ENCODE results near the gene KLHDC8B. TPM values are rescaled to one million over a fixed set of nuclear protein-coding genes. Genes with fewer than 3 reads are reported as not detected.

The KLHDC8B gene
- total RNA-seq, 2 donors from 2014 or later = 1.3 to 3.1 TPM

GRCh38 chr3:49134471-49135265 lies 36.7 kb upstream of the KLHDC8B start:
- H3K27ac Mint-ChIP-seq = no peak overlapping the region
- DNase-seq (ENCODE audit: low spot score) = no peak
- H3K4me1 Mint-ChIP-seq (ENCODE audit: low read depth in 2 of 2) = no peaks in the 10 kb centered on the region
- no peak overlapping the region for H3K4me3 Mint-ChIP-seq
- ATAC-seq = no peak
- no peaks in the 10 kb centered on the region for H3K36me3 Mint-ChIP-seq
- H3K27me3 Mint-ChIP-seq = peaks cover 0 to 10% of the 10 kb centered on the region in 2 donors
- H3K9me3 Mint-ChIP-seq = no peaks in the 10 kb centered on the region

GRCh38 chr3:49135499-49135898 lies 35.9 kb upstream of the KLHDC8B start:
- DNase-seq (ENCODE audit: low spot score) (no peak), ATAC-seq (peak in 1 of 2 donors; percentile 22)
- no peaks in the 10 kb centered on the region for H3K36me3 Mint-ChIP-seq
- H3K27me3 Mint-ChIP-seq = peaks cover 0 to 13% of the 10 kb centered on the region in 2 donors
- no peak overlapping the region for H3K4me3 Mint-ChIP-seq
- no peaks in the 10 kb centered on the region for H3K4me1 Mint-ChIP-seq (ENCODE audit: low read depth in 2 of 2)
- H3K9me3 Mint-ChIP-seq = no peaks in the 10 kb centered on the region
- no peak overlapping the region for H3K27ac Mint-ChIP-seq

- Mint-ChIP-seq H3K4me1 (ENCODE audit: low read depth in 2 of 2) (peaks cover 0 to 3% of the 10 kb centered on the region in 2 donors), H3K27ac (no peak overlapping the region), H3K36me3 (no peaks in the 10 kb centered on the region), H3K4me3 (no peak overlapping the region), H3K27me3 (peaks cover 14 to 15% of the 10 kb centered on the region in 2 donors), H3K9me3 (no peaks in the 10 kb centered on the region)
- ATAC-seq = no peak
- no peak for DNase-seq (ENCODE audit: low spot score)
Measured at GRCh38 chr3:49140080-49140479, 31.3 kb upstream of the KLHDC8B start.

GRCh38 chr3:49148159-49148558 lies 23.2 kb upstream of the KLHDC8B start:
- Mint-ChIP-seq H3K4me3 (no peak overlapping the region), H3K27ac (no peak overlapping the region), H3K4me1 (ENCODE audit: low read depth in 2 of 2) (peaks cover 0 to 7% of the 10 kb centered on the region in 2 donors), H3K27me3 (no peaks in the 10 kb centered on the region), H3K36me3 (no peaks in the 10 kb centered on the region), H3K9me3 (no peaks in the 10 kb centered on the region)
- DNase-seq (ENCODE audit: low spot score) (no peak), ATAC-seq (no peak)

- DNase-seq (ENCODE audit: low spot score) (no peak), ATAC-seq (no peak)
- Mint-ChIP-seq H3K27ac (no peak overlapping the region), H3K9me3 (no peaks in the 10 kb centered on the region), H3K4me3 (no peak overlapping the region), H3K4me1 (ENCODE audit: low read depth in 2 of 2) (peaks cover 0 to 7% of the 10 kb centered on the region in 2 donors), H3K36me3 (no peaks in the 10 kb centered on the region), H3K27me3 (no peaks in the 10 kb centered on the region)
Measured at GRCh38 chr3:49151610-49152009, 19.8 kb upstream of the KLHDC8B start.

GRCh38 chr3:49153349-49153912 lies 18.0 kb upstream of the KLHDC8B start:
- DNase-seq (ENCODE audit: low spot score) = no peak
- Mint-ChIP-seq H3K27me3 (no peaks in the 10 kb centered on the region), H3K4me3 (no peak overlapping the region), H3K9me3 (no peaks in the 10 kb centered on the region), H3K36me3 (no peaks in the 10 kb centered on the region), H3K4me1 (ENCODE audit: low read depth in 2 of 2) (peaks cover 0 to 8% of the 10 kb centered on the region in 2 donors), H3K27ac (no peak overlapping the region)
- peak in 1 of 2 donors; percentile 63 for ATAC-seq

- Mint-ChIP-seq H3K4me1 (ENCODE audit: low read depth in 2 of 2) (peaks cover 0 to 7% of the 10 kb centered on the region in 2 donors), H3K27me3 (no peaks in the 10 kb centered on the region), H3K9me3 (no peaks in the 10 kb centered on the region), H3K27ac (no peak overlapping the region), H3K36me3 (no peaks in the 10 kb centered on the region), H3K4me3 (no peak overlapping the region)
- ATAC-seq (no peak), DNase-seq (ENCODE audit: low spot score) (no peak)
Measured at GRCh38 chr3:49157289-49157688, 14.1 kb upstream of the KLHDC8B start.

GRCh38 chr3:49158103-49158709 lies 13.2 kb upstream of the KLHDC8B start:
- Mint-ChIP-seq H3K4me1 (ENCODE audit: low read depth in 2 of 2) (peaks cover 0 to 7% of the 10 kb centered on the region in 2 donors), H3K9me3 (no peaks in the 10 kb centered on the region), H3K4me3 (no peak overlapping the region), H3K27me3 (no peaks in the 10 kb centered on the region), H3K27ac (no peak overlapping the region), H3K36me3 (no peaks in the 10 kb centered on the region)
- ATAC-seq (peak; percentile 57 to 62), DNase-seq (ENCODE audit: low spot score) (no peak)

- Mint-ChIP-seq H3K36me3 (no peaks in the 10 kb centered on the region), H3K4me3 (no peak overlapping the region), H3K27me3 (no peaks in the 10 kb centered on the region), H3K9me3 (no peaks in the 10 kb centered on the region), H3K27ac (no peak overlapping the region), H3K4me1 (ENCODE audit: low read depth in 2 of 2) (peaks cover 0 to 10% of the 10 kb centered on the region in 2 donors)
- no peak for DNase-seq (ENCODE audit: low spot score)
- no peak for ATAC-seq
Measured at GRCh38 chr3:49158792-49159191, 12.6 kb upstream of the KLHDC8B start.

- Mint-ChIP-seq H3K4me3 (no peak overlapping the region), H3K9me3 (no peaks in the 10 kb centered on the region), H3K36me3 (peaks cover 12% of the 10 kb centered on the region), H3K4me1 (ENCODE audit: low read depth in 2 of 2) (peaks cover 14 to 28% of the 10 kb centered on the region in 2 donors), H3K27me3 (no peaks in the 10 kb centered on the region), H3K27ac (no peak overlapping the region)
- DNase-seq (ENCODE audit: low spot score) (no peak), ATAC-seq (no peak)
Measured at GRCh38 chr3:49161197-49161596, 10.2 kb upstream of the KLHDC8B start.

GRCh38 chr3:49161808-49162530 lies 9.4 kb upstream of the KLHDC8B start:
- Mint-ChIP-seq H3K27me3 (no peaks in the 10 kb centered on the region), H3K4me1 (ENCODE audit: low read depth in 2 of 2) (peaks cover 14 to 31% of the 10 kb centered on the region in 2 donors), H3K9me3 (no peaks in the 10 kb centered on the region), H3K27ac (no peak overlapping the region), H3K36me3 (peaks cover 12% of the 10 kb centered on the region), H3K4me3 (no peak overlapping the region)
- no peak for ATAC-seq
- DNase-seq (ENCODE audit: low spot score) = no peak

- no peak overlapping the region for H3K4me3 Mint-ChIP-seq
- peaks cover 12% of the 10 kb centered on the region for H3K36me3 Mint-ChIP-seq
- H3K9me3 Mint-ChIP-seq = no peaks in the 10 kb centered on the region
- peaks cover 14 to 31% of the 10 kb centered on the region in 2 donors for H3K4me1 Mint-ChIP-seq (ENCODE audit: low read depth in 2 of 2)
- no peak for ATAC-seq
- no peaks in the 10 kb centered on the region for H3K27me3 Mint-ChIP-seq
- DNase-seq (ENCODE audit: low spot score) = no peak
- no peak overlapping the region for H3K27ac Mint-ChIP-seq
Measured at GRCh38 chr3:49162751-49163419, 8.5 kb upstream of the KLHDC8B start.

GRCh38 chr3:49163609-49164008 lies 7.8 kb upstream of the KLHDC8B start:
- H3K4me1 Mint-ChIP-seq (ENCODE audit: low read depth in 2 of 2) = peaks cover 14 to 27% of the 10 kb centered on the region in 2 donors
- H3K27ac Mint-ChIP-seq = peak overlapping the region in 1 of 2 donors; percentile 57
- H3K9me3 Mint-ChIP-seq = no peaks in the 10 kb centered on the region
- no peak overlapping the region for H3K4me3 Mint-ChIP-seq
- H3K27me3 Mint-ChIP-seq = no peaks in the 10 kb centered on the region
- no peak for DNase-seq (ENCODE audit: low spot score)
- peaks cover 12% of the 10 kb centered on the region for H3K36me3 Mint-ChIP-seq
- ATAC-seq = no peak
